Measurements from ENCODE around the gene ZNF581. TPM values are rescaled to one million over a fixed set of nuclear protein-coding genes. Genes with fewer than 3 reads are reported as not detected.

ZNF581 gene
- polyA plus RNA-seq, 3 donors, result 25.1 to 31.6 (median 29.4) TPM

DNA sequence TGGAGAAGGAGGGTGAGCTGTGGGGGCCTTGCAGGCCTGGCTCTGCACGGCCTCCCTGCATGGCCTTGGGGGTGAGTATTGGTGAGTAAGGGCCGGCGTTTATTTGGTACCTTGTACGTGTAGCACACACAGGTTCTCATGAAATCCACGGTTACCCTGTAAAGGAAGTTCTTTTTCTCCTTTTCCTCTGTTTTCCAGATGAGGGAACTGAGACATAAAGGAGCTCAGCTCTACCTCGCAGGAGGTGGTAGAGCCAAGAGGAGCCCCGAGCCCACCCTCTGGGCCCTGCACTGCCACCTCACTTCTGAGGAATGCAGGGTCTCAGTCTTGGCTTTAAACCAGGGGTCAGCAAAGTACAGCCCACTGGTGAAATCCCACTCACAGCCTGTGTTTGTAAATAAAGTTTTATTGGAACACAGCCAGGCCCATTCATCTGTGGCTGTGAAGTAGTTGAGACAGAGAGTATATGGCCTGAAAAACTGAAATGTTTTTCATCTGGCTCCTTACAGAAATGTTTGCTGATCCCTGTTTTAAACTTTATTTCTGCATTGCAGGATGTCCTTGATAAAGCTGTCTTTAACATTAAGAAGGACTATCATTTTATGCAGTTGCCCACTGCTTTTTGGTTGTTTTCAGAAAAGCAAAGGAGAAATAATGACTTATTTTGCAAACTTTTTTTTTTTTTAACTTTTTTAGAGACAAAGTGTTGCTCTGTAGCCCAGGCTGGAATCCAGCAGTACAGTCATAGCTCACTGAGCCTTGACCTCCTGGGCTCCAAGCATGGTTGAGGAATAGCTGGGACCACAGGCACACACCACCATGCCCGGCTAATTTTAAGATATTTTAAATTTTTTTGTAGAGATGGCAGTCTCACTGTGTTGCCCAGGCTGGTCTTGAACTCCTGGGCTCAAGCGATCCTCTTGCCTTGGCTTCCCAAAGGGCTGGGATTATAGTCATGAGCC, 38.0 kb downstream of the ZNF581 start:
- DNase-seq, result no peak
- H4K20me1 ChIP-seq (ENCODE audit: insufficient read depth, low read length), result peaks cover 88% of the 10 kb centered on the region
- H3K9me3 ChIP-seq (replicated peaks in 1 of 2; ENCODE audit: control insufficient read depth in 1 of 2, insufficient read depth in 1 of 2, low read length in 2 of 2), result no peaks in the 10 kb centered on the region
- TF ChIP-seq, protein P1, sequence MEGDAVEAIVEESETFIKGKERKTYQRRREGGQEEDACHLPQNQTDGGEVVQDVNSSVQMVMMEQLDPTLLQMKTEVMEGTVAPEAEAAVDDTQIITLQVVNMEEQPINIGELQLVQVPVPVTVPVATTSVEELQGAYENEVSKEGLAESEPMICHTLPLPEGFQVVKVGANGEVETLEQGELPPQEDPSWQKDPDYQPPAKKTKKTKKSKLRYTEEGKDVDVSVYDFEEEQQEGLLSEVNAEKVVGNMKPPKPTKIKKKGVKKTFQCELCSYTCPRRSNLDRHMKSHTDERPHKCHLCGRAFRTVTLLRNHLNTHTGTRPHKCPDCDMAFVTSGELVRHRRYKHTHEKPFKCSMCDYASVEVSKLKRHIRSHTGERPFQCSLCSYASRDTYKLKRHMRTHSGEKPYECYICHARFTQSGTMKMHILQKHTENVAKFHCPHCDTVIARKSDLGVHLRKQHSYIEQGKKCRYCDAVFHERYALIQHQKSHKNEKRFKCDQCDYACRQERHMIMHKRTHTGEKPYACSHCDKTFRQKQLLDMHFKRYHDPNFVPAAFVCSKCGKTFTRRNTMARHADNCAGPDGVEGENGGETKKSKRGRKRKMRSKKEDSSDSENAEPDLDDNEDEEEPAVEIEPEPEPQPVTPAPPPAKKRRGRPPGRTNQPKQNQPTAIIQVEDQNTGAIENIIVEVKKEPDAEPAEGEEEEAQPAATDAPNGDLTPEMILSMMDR (IDR thresholded peaks at IDR 0.05), result no peak
- Mint-ChIP-seq H3K27ac (peak overlapping the region in 2 of 7 donors; percentile 6 to 30), H3K9me3 (no peaks in the 10 kb centered on the region), H3K27me3 (ENCODE audit: low read depth in 3 of 3) (no peaks in the 10 kb centered on the region), H3K36me3 (peaks cover 71 to 87% of the 10 kb centered on the region in 2 donors), H3K4me1 (peaks cover 42% of the 10 kb centered on the region), H3K4me3 (no peak overlapping the region)
- no peak overlapping the region for H3K9ac ChIP-seq (ENCODE audit: insufficient read depth, low read length, poor library complexity, severe bottlenecking)
- H3K27ac ChIP-seq (ENCODE audit: low read depth in 1 of 2, low read length in 2 of 2), result peak overlapping the region; percentile 17 to 92
- H3K27me3 ChIP-seq (ENCODE audit: control insufficient read depth in 2 of 2, insufficient read depth in 2 of 2, low read length in 2 of 2), result no peaks in the 10 kb centered on the region
- peaks cover 69 to 75% of the 10 kb centered on the region in 2 donors for H3K36me3 ChIP-seq (replicated peaks in 1 of 2; ENCODE audit: control insufficient read depth in 1 of 2, insufficient read depth in 2 of 2, low read length in 2 of 2)
- no peak overlapping the region for H3K4me3 ChIP-seq (replicated peaks in 1 of 3; ENCODE audit: low read depth in 2 of 3, low read length in 3 of 3)
- peaks cover 41 to 46% of the 10 kb centered on the region in 2 donors for H3K4me1 ChIP-seq (ENCODE audit: control insufficient read depth in 1 of 2, insufficient read depth in 2 of 2, low read length in 2 of 2)
- H3K4me2 ChIP-seq (replicated peaks; ENCODE audit: extremely low read depth, low read length, poor library complexity, severe bottlenecking), result no peak overlapping the region
- WGBS (ENCODE audit: insufficient coverage), result no CpG with 5 or more reads among the region's 9 CpGs
- intact Hi-C loops (cut with micrococcal nuclease), result no loop called here
- peaks cover 96% of the 10 kb centered on the region for H3K79me2 ChIP-seq (ENCODE audit: insufficient read depth, low read length)
- H2AFZ ChIP-seq (ENCODE audit: insufficient read depth, low read depth, low read length, poor library complexity, severe bottlenecking), result no peak overlapping the region

DNA sequence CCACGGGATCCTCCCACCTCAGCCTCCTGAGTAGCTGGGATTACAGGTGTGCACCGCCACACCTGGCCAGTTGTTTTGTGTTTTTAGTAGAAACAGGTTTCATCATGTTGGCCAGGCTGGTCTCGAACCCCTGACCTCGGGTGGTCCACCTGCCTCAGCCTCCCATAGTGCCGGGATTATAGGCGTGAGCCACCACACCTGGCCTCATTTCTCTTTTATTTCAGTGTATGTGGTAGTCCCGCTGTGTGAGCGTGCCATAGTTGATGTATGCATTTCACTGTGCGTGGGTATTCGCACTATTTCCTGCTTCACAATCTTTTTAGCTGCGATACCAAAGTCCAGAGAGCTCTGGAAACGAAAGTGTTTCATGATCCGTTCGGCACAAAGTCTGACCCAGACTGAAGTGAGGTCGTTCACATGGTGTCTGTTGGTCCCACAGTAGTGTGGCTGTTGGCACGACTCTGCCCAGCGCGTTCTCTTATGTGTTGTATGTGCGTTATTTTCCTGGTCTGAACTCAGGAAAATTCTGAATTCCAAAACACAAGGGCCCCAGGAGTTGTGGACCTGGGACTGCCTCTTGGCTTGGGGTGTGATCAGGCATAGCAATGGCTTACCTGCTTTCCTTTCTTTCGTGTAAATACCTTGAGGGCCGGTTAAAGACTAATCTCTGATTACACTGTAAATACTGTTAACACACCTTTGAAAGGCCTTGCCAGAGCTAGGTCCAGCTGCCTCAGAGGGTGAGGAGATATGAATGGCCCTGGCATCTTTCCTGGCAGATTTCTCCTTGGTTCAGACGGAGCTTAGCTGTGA, 40.2 kb downstream of the ZNF581 start:
- no peak overlapping the region for H3K9ac ChIP-seq (ENCODE audit: insufficient read depth, low read length, poor library complexity, severe bottlenecking)

More for the DNA sequence above, 40.2 kb downstream of the ZNF581 start:
- H3K79me2 ChIP-seq (ENCODE audit: insufficient read depth, low read length), result peaks cover 95% of the 10 kb centered on the region
- H3K4me2 ChIP-seq (replicated peaks; ENCODE audit: extremely low read depth, low read length, poor library complexity, severe bottlenecking), result no peak overlapping the region
- Mint-ChIP-seq H3K36me3 (peaks cover 72 to 96% of the 10 kb centered on the region in 2 donors), H3K9me3 (no peaks in the 10 kb centered on the region), H3K4me1 (peaks cover 23% of the 10 kb centered on the region), H3K27ac (peak overlapping the region in 3 of 7 donors; percentile 15 to 47 (median 42)), H3K4me3 (no peak overlapping the region), H3K27me3 (ENCODE audit: low read depth in 3 of 3) (no peaks in the 10 kb centered on the region)
- no peak overlapping the region for H3K4me3 ChIP-seq (replicated peaks in 1 of 3; ENCODE audit: low read depth in 2 of 3, low read length in 3 of 3)
- TF ChIP-seq, protein P1 (IDR thresholded peaks at IDR 0.05), result no peak
- intact Hi-C loops (cut with micrococcal nuclease), result no loop called here
- WGBS (ENCODE audit: insufficient coverage), result over 99% methylated on average over 15 of the region's 22 CpGs
- no peak overlapping the region for H2AFZ ChIP-seq (ENCODE audit: insufficient read depth, low read depth, low read length, poor library complexity, severe bottlenecking)
- peaks cover 96% of the 10 kb centered on the region for H4K20me1 ChIP-seq (ENCODE audit: insufficient read depth, low read length)
- no peaks in the 10 kb centered on the region for H3K27me3 ChIP-seq (ENCODE audit: control insufficient read depth in 2 of 2, insufficient read depth in 2 of 2, low read length in 2 of 2)
- peaks cover 87 to 94% of the 10 kb centered on the region in 2 donors for H3K36me3 ChIP-seq (replicated peaks in 1 of 2; ENCODE audit: control insufficient read depth in 1 of 2, insufficient read depth in 2 of 2, low read length in 2 of 2)
- peak overlapping the region in 1 of 2 donors; percentile 43 for H3K27ac ChIP-seq (ENCODE audit: low read depth in 1 of 2, low read length in 2 of 2)
- no peak for DNase-seq
- no peaks in the 10 kb centered on the region for H3K9me3 ChIP-seq (replicated peaks in 1 of 2; ENCODE audit: control insufficient read depth in 1 of 2, insufficient read depth in 1 of 2, low read length in 2 of 2)
- H3K4me1 ChIP-seq (ENCODE audit: control insufficient read depth in 1 of 2, insufficient read depth in 2 of 2, low read length in 2 of 2), result peaks cover 18 to 23% of the 10 kb centered on the region in 2 donors

Data from CD14-positive monocyte (primary cell).